SU-DHL-6 (cell line): Measurements from ENCODE around the gene RNF168.
A peak's percentile ranks its signal among the peaks of the same experiment; 100 is the strongest.

Experiments
- H2AFZ ChIP-seq: fragments of 200-600 bp; sonication (generic); 2 replicates; pipeline ENCODE4 v1.6.1; 2014; ENCODE audit warnings: low read depth, mild to moderate bottlenecking, moderate library complexity, mixed read lengths, antibody characterized with exemption, low read length; ENCODE audit not compliant: severe bottlenecking
- H3F3A ChIP-seq: fragments of 200-600 bp; shearing (Covaris generic); 2 replicates; pipeline ENCODE4 v1.6.0; 2016; ENCODE audit warnings: antibody characterized with exemption, mild to moderate bottlenecking; ENCODE audit not compliant: insufficient read depth
- H3K27ac ChIP-seq: fragments of 200-600 bp; sonication (generic); 2 replicates; pipeline ENCODE4 v1.5.1; 2016; ENCODE audit warnings: low read depth, mild to moderate bottlenecking, low read length, moderate library complexity, mixed read lengths
- H3K27me3 ChIP-seq: fragments of 200-600 bp; sonication (generic), shearing (Covaris generic); 2 replicates; pipeline ENCODE4 v1.6.0; 2014; ENCODE audit warnings: mild to moderate bottlenecking, low read length
- H3K36me3 ChIP-seq: fragments of 200-600 bp; sonication (generic); 2 replicates; pipeline ENCODE4 v1.6.1; 2014; ENCODE audit warnings: mild to moderate bottlenecking, low read length, mixed read lengths
- H3K4me2 ChIP-seq: fragments of 300-600, 200-600 bp; shearing (Covaris generic), sonication (generic); 2 replicates; pipeline ENCODE4 v1.6.0; 2014; ENCODE audit warnings: low read length, low read depth, mild to moderate bottlenecking; ENCODE audit not compliant: poor library complexity, severe bottlenecking
- H3K4me3 ChIP-seq: fragments of 200-600 bp; sonication (generic); 2 replicates; pipeline ENCODE4 v1.5.1; 2014; ENCODE audit warnings: antibody characterized with exemption, low read length, mild to moderate bottlenecking, mixed read lengths; ENCODE audit not compliant: insufficient read depth, poor library complexity, severe bottlenecking
- H3K79me2 ChIP-seq: fragments of 200-600 bp; sonication (generic); 2 replicates; pipeline ENCODE4 v1.6.1; 2014; ENCODE audit warnings: mild to moderate bottlenecking, low read length, moderate library complexity; ENCODE audit not compliant: insufficient read depth
- H3K9ac ChIP-seq: fragments of 200-600 bp; sonication (generic); 2 replicates; pipeline ENCODE4 v1.7.0; 2014; ENCODE audit warnings: mild to moderate bottlenecking, low read length
- H3K9me2 ChIP-seq: fragments of 200-600 bp; sonication (generic); replicated peaks from 2 replicates; pipeline ENCODE4 v1.6.1; 2014; ENCODE audit warnings: low read length; ENCODE audit not compliant: insufficient read depth
- H3K9me3 ChIP-seq: fragments of 200-600 bp; sonication (generic); 2 replicates; pipeline ENCODE4 v1.6.1; 2014; ENCODE audit warnings: low read length, mixed read lengths; ENCODE audit not compliant: insufficient read depth
- H4K20me1 ChIP-seq: fragments of 200-600 bp; sonication (generic); 2 replicates; pipeline ENCODE4 v1.6.1; 2014; ENCODE audit warnings: low read depth, mild to moderate bottlenecking, antibody characterized with exemption, low read length, moderate library complexity, mixed read lengths
- CTCF ChIP-seq: fragments of 200-600 bp; sonication (generic); IDR thresholded peaks from one replicate; pipeline ENCODE4 v1.5.1; 2017; ENCODE audit warnings: antibody characterized with exemption, mild to moderate bottlenecking, low read length, moderate library complexity; ENCODE audit not compliant: insufficient read depth, poor library complexity, severe bottlenecking
- EZH2phosphoT487 ChIP-seq: fragments of 200-600 bp; sonication (generic), shearing (Covaris generic); conservative IDR thresholded peaks from 2 replicates; pipeline ENCODE4 v1.6.1; 2018; ENCODE audit warnings: mild to moderate bottlenecking, antibody characterized with exemption, low read length, moderate library complexity, mixed read lengths

RNF168 gene

GRCh38 chr3:196440041-196440537 is 63.5 kb downstream of the RNF168 start:
- Histone ChIP-seq H3K9me2 (no peaks in the 10 kb centered on the region), H4K20me1 (no peaks in the 10 kb centered on the region), H3K4me3 (no peak overlapping the region), H3K4me2 (no peak overlapping the region), H3K9ac (no peak overlapping the region), H3K36me3 (no peaks in the 10 kb centered on the region), H3K27ac (no peak overlapping the region), H3F3A (no peaks in the 10 kb centered on the region), H2AFZ (no peak overlapping the region), H3K9me3 (no peaks in the 10 kb centered on the region), H3K79me2 (no peaks in the 10 kb centered on the region), H3K27me3 (no peaks in the 10 kb centered on the region)
- TF ChIP-seq CTCF (no peak), EZH2phosphoT487 (no peak)

- Histone ChIP-seq H3K9ac (peak within 1 kb of the TSS; percentile 84), H3K9me2 (no peaks in the 10 kb centered on the region), H3K27me3 (no peaks in the 10 kb centered on the region), H3K4me3 (peak within 1 kb of the TSS; percentile 80), H4K20me1 (peaks cover 13% of the 10 kb centered on the region; the same call in 1 of the 2 replicates), H3K27ac (peak within 1 kb of the TSS; percentile 68), H2AFZ (peak within 1 kb of the TSS; percentile 90), H3K4me2 (peak within 1 kb of the TSS; percentile 86), H3K79me2 (peaks cover 49% of the 10 kb centered on the region), H3K9me3 (no peaks in the 10 kb centered on the region), H3F3A (peaks cover 10% of the 10 kb centered on the region; the same call in 1 of the 2 replicates), H3K36me3 (0 out of 2 replicates have a peak, but pooled peaks cover 2% of the 10 kb centered on the region)
- TF ChIP-seq EZH2phosphoT487 (no peak), CTCF (no peak)
These were observed 71.3 kb downstream of the RNF168 start, which contains the start of gene UBXN7 for GRCh38 chr3:196432137-196432879. TSS of gene UBXN7 (minus strand) at chr3:196432427. CDS start at chr3:196432399, 28 bp downstream.

- Histone ChIP-seq H4K20me1 (peaks cover 13% of the 10 kb centered on the region; the same call in 1 of the 2 replicates), H3K4me2 (peak overlapping the region; percentile 86), H3K9ac (peak overlapping the region; percentile 84), H3K9me3 (no peaks in the 10 kb centered on the region), H3K27me3 (no peaks in the 10 kb centered on the region), H2AFZ (peak overlapping the region; percentile 90), H3K9me2 (no peaks in the 10 kb centered on the region), H3K4me3 (peak overlapping the region; percentile 80), H3K79me2 (peaks cover 57% of the 10 kb centered on the region), H3K36me3 (0 out of 2 replicates have a peak, but pooled peaks cover 2% of the 10 kb centered on the region), H3F3A (peaks cover 10% of the 10 kb centered on the region; the same call in 1 of the 2 replicates), H3K27ac (peak overlapping the region; percentile 68)
- TF ChIP-seq EZH2phosphoT487 = no peak
- no peak for TF ChIP-seq CTCF
These were observed 72.1 kb downstream of the RNF168 start for GRCh38 chr3:196431181-196432136.
